Activated CD8-positive, alpha-beta memory T cell treated with anti-CD3 and anti-CD28 coated beads, Interleukin-2, amount 50 U/mL, for 48 hours (primary cell): ENCODE measurements around the gene STXBP6.

Source experiments
- DNase-seq: peaks from one replicate; pipeline ENCODE4 v3.0.0-alpha.2; 2020

STXBP6 gene

DNA sequence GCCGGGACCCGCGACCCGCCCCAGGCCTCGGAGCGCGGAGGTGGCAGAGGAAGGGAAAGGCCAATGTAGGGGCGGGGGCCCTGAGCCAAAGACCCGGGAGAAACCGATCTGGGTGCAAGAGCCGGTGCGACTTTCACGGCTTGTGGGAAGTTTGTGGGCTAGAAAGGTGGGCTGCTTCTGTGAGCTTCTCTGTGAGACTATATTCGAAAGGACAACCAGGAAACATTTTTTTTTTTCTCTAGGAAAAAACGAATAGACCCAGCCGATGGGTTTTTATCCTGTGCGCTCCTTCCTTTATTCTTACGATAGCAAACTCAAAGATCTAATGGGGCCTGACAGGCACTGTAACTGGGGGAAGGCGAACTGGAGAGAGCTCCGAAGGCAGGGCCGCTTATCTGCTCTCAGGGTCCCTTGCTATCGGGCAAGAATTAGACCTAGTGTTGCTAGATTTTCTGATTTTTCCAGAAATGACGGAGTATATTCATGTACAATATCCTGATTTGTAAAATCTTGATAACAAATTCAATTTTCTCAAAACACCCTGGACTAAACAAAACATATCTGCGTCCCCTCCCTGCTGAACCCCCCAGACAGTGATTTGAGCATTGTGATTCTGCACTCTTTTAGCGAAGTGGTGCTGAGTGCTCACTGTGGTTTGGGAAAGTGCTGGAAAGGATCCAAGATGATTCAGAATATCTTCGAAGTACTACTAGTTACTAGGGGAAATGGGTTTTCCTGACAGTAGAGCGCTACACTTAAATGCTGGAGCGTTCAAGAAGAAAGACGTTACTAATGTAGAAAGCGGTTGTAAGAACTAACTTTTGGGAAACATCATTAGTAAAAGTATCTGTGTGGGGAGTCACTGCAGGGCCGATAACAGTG is 563 bp upstream of the STXBP6 start:
- DNase-seq, result no peak

DNA sequence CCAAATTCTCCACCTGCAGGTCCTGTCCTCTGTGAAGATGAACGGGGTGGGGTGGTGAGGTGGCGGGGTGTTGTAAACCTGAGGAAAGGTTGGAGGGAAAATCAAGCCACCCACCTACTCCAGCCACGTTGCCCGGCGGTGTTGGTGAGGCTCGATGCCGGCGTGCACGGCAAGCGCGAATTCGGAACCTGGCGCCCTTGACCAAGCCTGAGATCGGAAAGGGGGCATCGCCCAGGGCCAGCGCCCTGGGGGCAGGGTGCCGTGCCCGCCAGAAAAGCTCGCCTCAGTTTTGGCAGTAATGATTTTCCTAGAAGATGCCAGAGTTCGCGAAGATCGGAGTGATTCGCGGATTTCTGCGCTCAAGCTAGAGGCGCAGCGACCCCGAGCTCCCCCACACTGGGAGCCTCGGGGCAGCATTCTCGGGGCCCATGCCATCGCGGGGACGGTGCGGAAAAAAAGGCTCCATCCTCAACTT is 817 bp downstream of the STXBP6 start:
- no peak for DNase-seq

DNA sequence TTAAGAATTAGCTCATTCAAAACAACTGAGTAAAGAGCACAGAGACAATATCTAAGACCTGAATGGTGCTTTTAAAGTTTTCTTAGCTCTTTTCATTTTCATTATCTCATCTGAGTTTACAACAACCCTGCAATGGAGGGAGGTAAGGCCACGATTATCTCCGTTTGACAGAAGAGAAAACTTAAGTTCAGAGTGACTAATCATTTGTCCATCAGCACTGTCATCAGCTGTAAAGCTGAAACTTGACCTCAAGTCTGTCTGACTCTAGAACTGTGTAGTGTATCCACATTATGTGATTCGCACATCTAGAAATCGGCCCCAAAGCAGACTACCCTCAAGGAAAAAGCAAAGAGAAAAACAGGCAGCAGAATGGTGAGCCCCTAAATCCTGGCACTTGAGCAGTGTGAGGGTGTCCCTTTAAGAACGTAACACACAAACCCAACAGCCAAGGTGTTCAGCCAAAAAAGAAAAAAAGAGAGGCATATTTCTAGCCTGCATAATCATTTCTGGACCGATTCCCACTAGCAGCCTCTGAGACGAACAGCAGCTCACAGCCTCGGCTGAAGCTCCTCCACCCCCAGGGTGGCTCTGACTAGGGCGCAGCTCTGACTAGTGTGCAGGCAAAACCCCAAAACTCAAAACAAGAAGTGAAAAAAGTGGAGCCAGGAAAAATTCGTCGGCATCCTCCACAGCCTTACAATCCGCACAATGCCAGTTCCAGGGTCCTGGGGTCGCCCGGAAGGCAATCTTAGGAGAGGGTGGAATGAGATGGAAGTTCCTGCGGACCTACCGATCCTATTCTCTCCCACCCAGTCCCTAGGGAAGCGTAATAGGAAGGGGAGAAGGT is 1.6 kb downstream of the STXBP6 start:
- DNase-seq, result no peak

DNA sequence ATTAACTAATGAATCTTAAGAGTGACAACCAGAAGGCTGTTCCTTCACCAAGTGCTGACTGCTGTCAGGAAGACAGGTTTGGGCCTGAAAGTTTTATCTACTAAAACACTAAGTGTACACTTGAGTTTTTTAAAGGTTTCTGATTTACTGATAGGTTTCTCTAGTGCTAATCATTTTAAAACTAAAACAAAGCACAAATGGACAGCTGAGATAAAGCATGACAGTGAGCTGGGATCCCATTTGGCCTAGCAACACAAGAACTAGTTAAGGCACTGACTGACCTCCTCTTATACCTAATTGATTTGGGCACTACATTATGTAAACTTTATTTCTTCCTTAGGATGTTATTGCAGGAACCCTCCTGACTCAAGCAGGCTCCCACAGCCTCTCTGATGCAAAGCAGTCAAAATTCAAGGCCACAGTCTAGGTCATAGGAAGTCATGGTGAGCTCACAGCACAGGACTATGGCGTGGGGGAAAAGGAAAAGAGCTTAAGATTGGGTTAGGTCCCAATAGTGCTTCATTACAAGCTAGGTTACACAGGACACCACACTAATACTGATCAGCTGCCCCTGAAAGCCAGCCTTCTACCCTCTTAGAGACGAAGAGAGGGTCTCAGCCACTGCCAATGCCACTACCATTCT is 3.5 kb downstream of the STXBP6 start:
- no peak for DNase-seq

DNA sequence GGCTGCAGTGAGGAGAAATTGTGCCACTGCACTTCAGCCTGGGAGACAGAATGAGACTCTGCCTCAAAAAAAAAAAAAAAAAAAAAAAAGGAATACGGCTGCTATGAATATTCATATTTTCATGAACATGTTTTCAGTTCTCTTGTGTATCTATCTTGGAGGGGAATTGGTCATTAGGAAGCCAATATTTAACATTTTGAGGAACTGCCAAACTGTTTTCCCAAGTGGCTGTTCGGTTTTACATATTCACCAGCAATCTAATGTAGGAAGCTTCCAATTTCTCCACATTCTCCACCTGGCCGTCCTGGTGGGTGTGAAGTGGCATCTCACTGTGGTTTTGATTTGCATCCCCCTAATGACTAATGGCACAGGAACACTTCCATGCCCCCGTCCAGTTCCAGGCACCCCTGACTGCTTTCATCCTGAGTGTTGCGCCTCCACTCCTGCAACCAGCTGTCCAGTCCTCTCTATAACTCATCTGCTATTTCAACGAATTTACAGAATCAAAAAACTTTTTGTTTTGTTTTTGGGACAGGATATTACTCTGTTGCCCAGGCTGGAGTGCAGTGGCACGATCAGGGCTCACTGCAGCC is 5.7 kb downstream of the STXBP6 start:
- no peak for DNase-seq

DNA sequence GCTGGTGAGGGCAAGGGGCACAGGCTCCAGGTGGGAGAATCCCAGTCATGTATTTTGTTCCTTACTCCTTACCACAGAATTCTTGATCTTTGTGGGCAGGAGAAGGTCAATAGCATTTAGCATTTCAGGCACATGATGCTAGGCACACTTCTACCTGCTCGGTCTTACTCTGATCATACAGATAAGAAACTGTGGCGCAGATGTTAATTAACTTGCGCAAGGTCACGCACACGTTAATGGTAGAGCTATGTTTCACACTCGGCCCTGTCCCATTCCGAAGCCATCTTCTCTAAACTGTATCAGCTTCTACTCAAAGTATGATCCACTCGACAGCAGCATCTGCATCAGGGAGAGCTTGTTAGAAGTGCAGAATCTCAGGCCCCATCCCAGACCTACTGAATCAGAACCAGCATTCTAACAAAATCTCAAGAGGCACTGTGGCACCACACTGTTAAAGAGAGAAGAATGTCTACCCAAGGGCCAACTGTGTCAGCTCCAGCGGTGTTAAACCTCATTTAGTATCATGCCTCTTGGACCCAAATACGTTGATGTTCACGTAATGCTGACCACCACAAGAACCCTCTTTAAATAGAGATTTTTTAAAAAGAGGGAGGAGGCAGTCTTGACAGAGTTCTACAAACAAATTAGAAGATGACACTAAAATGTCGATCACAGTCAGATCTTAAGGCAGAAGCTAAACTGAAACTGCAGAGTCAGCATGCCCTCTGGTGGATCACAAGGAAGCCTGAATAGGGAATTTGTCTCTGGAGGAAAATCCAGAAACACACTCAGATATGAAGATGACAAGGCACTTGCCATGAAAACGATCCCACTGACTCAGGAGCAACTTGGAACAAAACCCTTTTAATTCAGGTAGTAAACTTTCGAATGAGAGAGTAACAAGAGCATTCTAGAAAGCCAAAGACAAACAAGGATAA is 7.3 kb downstream of the STXBP6 start:
- no peak for DNase-seq

DNA sequence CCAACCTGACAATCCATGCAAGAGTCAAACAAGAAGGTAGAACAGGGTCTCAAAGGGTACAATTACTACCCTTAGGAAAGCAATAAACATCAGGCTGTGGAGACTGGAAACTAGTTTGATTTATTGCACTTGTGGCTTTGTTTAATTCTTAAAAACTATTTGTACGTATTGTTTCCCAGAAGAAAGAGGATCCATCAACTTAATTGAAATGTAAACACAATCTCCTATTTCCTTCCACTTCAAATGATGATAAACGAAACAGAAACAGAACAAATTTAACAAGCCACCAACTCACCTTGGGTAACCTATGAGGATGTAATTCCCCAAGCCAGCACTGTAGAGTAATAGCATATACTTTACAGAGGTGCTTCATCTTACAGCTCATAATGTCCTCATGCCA is 8.0 kb downstream of the STXBP6 start:
- no peak for DNase-seq

DNA sequence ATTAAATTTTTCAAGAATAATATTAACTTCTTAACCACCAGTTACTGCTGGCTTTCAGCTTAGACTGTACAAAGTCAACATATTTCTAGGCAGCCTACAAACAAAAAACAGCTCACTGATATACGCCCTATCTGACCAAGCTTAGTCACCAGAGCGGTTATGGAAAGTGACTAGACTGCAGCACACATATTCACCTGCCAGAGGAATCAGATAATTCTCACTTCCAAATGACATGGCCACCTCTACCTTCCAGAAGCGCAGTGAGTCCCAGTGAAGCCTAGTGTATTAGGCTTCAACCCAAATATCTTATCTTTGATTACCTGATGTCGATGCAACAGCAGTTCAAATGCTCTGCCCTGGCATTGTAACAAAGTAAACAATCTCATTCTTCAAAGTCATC is 8.5 kb downstream of the STXBP6 start:
- DNase-seq, result no peak

DNA sequence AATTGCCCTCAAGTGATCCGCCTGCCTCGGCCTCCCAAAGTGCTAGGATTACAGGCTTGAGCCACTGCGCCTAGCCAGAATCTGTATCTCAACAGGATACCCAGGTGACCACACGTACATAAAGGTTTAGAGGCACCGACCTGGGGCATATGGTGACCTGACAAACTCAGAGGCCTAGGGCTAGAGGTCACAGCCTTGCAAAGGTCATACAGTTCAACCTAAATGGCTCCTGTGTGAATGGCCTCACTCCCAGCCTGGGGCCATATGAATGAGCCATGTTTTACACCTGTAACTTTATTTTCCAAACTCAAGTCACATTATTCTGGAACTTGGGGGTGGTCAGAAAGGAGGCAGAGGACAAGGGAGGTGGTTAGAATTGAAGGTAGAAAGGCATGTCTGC is 10.0 kb downstream of the STXBP6 start:
- DNase-seq, result no peak

DNA sequence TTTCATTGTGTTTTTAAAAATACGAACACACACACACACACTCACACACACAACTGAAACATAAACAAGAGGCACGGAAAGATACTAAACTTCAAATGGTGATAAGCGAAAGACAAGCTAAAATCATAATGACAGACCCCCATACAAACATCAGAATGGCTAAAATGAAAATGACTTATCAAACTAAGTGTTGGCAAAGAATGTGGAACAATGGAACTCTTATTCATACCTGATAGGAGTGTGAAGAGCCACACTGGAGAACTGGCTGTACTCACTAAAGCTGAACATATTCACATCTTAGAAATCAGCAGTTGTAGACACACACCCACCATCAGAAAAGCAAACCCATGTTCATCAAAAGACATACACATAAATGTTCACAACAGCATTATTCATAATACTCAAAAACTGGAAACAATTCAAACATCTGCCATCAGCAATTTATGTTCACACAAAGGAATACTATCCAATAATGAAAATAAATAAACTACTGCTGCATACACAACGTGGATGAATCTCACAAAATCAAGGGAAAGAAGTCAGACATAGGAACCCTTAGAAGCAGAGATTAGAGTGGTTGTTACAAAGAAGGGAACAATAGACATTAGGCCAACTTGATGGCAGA is 11.8 kb downstream of the STXBP6 start:
- no peak for DNase-seq

DNA sequence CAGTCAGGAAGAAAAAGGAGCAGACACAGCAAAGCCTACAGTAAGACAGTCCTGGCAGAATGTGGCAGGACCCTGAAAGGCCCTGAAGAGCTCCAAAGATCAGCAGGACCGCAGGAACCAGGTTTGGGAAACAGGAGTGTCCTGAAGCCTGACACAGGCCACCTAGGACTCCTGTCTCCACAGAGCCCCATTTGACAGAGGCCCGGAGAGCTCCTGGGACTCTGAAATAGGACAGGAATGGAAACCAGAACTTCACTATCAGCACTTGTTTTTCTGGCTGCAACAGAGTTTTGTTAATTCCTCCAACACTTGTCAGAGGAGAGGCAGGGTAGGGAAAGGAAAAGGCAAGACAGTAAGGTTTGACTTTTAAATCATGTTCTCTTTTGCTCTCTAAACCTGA is 12.9 kb downstream of the STXBP6 start:
- no peak for DNase-seq

DNA sequence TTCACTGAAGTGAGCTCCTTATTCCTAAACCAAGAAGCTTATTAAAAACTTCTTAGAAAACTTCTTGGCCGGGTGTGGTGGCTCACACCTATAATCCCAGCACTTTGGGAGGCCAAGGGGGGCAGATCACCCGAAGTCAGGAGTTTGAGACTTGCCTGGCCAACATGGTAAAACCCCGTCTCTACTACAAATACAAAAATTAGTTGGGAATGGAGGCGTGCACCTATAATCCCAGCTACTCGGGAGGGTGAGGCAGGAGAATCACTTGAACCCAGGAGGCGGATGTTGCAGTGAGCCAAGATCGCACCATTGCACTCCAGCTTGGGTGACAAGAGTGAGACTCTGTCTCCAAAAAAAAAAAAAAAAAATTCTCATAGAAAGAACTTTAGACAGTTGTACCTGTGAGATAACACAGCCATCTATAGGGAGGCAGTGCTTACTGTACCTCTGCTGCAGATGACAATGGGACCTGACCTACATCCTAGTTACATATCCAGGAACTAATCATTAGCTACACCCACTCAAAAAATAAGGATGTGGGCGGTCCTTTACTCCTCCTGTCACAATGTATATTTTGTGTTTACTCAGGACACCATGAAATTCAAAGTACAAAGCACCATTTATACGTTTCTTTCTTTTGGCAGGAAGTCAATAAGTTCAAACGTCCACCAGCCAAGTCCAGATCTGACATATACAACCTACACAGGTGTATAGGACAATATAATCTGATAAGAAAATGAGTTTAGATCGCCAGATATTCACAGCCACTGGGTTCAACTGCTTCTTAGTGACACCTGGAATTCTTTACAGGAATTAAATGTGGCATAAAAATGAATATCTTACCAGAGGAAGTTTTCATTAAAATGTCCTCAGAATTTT is 14.9 kb downstream of the STXBP6 start:
- no peak for DNase-seq

DNA sequence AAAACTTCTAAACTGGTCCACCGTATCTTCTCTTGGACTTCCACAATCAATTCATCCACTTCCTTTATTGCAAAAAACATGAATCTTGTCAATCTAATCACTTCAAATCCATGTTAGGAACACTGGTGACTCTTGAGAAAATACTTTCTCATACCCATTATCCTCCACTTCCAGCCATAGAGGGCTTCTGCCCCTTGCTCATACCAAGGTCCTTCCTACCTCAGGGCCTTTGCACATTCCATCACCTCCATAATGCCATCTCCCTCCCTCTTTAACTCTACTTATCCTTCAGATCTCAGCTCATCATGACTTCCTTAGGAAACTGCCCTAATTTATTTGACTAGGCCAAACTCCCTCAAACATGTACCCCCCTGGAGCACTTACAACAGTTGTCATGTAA is 16.6 kb downstream of the STXBP6 start:
- no peak for DNase-seq

DNA sequence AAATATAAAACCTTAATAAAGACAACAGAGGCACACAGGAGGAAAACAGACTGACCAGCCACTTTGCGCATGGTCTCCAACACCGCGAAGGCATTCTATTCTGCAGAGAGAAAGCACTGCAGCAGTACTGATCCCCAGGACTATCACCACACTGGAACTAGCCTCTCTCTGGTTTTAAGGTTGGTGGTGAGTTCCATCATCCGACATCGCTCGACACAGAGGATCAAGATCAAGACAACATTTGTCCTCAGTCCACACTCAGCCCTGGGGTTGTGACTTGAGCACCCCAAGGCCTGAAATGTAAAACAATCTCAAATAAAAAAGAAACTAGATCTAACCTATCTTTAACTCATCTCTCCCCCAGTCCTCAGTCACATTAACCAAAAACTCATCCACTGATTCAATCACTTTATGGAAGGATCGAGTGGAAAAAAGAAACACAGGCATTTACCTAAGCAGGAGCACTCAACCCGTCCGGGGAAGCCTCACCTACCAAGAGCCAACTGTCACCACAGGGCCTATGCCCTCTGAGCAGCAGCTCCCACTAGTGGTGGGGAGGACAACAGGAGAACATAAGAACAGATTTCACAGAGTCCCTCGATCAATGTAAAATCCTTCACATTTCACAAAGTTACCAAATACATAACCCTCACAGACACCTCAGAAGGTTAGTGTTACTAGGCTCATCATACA is 17.7 kb downstream of the STXBP6 start:
- DNase-seq, result no peak

DNA sequence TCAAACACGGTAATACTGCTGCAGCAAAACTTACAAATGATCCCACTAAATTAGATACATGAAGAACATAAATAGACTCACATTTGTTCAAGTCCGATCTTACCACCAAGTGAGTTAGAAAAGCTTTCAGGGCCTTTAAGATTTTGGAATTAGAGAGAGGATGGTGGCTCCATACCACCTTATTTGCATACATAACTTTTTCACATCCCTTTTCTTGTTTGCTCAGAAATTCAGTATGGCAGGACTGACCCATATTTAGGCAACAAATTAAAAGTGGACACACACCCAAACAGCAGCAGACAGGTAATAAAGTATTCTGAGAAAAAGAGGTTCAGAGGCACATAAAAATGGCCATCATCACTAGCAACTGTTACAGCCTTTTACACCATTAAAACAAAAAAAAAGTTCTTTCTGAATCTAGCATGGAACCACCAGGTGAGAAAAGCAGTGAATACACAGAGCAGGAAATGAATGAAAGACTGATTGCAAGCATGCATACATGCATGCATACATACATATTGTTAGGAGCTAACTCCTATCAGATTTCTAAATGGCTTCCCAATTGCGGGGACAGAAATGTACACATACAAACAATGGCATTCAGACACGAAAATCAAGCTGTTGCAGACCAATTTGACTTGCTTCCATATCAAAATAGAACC is 23.3 kb downstream of the STXBP6 start:
- DNase-seq, result no peak

DNA sequence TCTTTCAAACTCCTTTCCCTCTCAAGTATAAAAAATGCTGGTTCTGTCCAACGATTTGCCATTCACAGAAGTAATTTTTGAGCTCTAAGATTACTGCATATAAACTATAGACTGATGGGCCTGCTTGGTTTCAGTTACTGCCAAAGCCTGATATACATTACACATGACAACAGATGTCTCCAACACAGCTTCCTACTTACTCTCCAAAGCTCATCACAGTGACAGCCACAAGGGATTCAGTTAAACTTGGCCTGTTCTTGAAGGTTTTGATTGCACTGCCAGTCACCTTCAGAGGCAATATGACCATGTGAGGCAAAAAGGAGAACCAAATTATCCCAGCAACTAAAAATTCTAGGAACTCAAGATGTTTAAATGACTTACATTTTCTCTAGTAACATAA is 30.1 kb downstream of the STXBP6 start:
- DNase-seq, result no peak

DNA sequence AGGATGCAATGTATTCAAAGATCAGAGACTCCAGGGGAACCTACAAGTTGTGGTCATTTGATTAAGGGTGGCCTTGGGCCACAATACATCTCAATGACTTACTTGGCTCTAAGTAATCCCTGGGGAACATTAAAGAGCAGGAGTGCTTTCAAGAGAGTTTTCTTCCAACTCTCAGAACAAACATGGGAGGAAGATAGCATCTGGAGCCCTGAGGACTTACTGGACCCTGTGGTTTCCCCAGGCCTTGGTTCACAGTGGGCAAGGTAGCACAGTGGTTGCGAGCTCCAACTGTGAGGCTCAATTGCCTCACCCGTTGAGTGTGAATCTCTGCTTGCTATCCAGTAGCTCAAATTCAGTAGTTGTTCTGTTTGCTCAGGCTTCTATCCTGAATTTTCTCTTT is 32.4 kb downstream of the STXBP6 start:
- no peak for DNase-seq

DNA sequence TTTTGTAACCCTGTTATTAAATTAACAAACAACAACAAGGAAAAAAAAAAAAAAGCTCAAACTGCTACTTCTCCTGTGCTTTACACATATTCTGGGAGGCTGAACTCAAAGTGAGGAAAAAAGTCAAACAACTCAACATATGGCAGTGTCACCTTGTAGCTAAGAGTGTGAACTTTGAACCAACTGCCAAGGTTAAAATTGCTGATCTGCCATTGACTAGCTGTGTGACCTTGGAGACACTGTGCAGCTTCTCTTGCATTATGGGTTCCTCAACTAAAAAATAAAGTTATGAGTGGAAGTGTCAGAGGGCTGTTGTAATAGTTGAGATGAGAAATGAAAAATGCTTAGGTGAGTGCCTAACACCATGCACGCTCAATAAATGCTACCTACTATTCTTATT is 34.2 kb downstream of the STXBP6 start:
- DNase-seq, result no peak

DNA sequence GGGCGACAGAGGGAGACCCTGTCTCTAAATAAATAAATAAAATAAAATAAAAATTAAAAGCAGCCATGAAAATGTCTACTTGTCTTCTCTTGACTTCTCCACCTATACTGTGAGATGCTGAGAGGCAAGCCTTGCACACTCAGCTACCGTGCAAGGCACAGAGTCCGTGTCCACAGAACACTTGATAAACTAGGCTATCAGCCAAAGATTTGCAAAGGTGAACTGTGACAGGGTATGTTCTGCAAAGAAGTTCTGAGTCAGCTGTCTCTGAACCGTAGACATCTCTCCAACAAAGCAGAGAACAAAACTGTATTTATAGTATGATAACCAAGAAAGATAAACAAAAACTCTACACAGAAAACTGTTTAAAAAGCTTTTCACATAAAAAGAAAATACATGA is 35.5 kb downstream of the STXBP6 start:
- no peak for DNase-seq
